AG10803 (cell line): Measurements from ENCODE around the gene MRGPRD.
A peak's percentile ranks its signal among the peaks of the same experiment; 100 is the strongest.

ENCODE experiments used
- DNase-seq: peaks from one replicate; pipeline ENCODE4 v3.0.0; 2010; ENCODE audit warnings: low read depth
- H3K4me3 ChIP-seq: 2 replicates; pipeline ENCODE4 v1.5.1; 2011; ENCODE audit warnings: mild to moderate bottlenecking, low read length, control low read depth
- CTCF ChIP-seq: conservative IDR thresholded peaks from 2 replicates; pipeline ENCODE4 v1.5.1; 2011; ENCODE audit warnings: mild to moderate bottlenecking, low read length, control low read depth, inconsistent platforms

Gene MRGPRD

GRCh38 chr11:69010964-69011623 lies 30.3 kb upstream of the MRGPRD start:
- peak; percentile 79 for DNase-seq
- no peak for TF ChIP-seq CTCF
- peak overlapping the region; percentile 77 for H3K4me3 ChIP-seq

- no peak for DNase-seq
- no peak for TF ChIP-seq CTCF
- peak overlapping the region; percentile 65 for H3K4me3 ChIP-seq
These were observed 29.6 kb upstream of the MRGPRD start for GRCh38 chr11:69010361-69010891.

GRCh38 chr11:69009441-69010211 lies 28.8 kb upstream of the MRGPRD start:
- TF ChIP-seq CTCF, result no peak
- peak overlapping the region; percentile 65; the same call in 1 of the 2 replicates for H3K4me3 ChIP-seq
- no peak for DNase-seq

- peak overlapping the region; percentile 12 for H3K4me3 ChIP-seq
- no peak for TF ChIP-seq CTCF
- peak; percentile 96 for DNase-seq
These were observed 28.1 kb upstream of the MRGPRD start for GRCh38 chr11:69008737-69009440.

GRCh38 chr11:69007975-69008381 lies 27.2 kb upstream of the MRGPRD start:
- TF ChIP-seq CTCF, result no peak
- no peak overlapping the region; the same call in 1 of the 2 replicates for H3K4me3 ChIP-seq
- no peak for DNase-seq

- TF ChIP-seq CTCF, result no peak
- no peak for DNase-seq
- no peak overlapping the region for H3K4me3 ChIP-seq
These were observed 26.0 kb upstream of the MRGPRD start for GRCh38 chr11:69006816-69007215.
